Fibroblast of mammary gland (primary cell): ENCODE data around the gene BOD1.

Experiments
- DNase-seq: peaks from one replicate; pipeline ENCODE4 v3.0.0-alpha.2; 2010; ENCODE audit warnings: low read depth
- H3K4me3 ChIP-seq: 2 replicates; pipeline ENCODE4 v1.5.1; 2011; ENCODE audit warnings: low read depth, mild to moderate bottlenecking, low read length, moderate library complexity; ENCODE audit not compliant: control insufficient read depth
- CTCF ChIP-seq: conservative IDR thresholded peaks from 2 replicates; pipeline ENCODE4 v1.5.1; 2011; ENCODE audit warnings: low read depth, low read length, inconsistent platforms; ENCODE audit not compliant: control insufficient read depth, insufficient read depth

Gene BOD1

DNA sequence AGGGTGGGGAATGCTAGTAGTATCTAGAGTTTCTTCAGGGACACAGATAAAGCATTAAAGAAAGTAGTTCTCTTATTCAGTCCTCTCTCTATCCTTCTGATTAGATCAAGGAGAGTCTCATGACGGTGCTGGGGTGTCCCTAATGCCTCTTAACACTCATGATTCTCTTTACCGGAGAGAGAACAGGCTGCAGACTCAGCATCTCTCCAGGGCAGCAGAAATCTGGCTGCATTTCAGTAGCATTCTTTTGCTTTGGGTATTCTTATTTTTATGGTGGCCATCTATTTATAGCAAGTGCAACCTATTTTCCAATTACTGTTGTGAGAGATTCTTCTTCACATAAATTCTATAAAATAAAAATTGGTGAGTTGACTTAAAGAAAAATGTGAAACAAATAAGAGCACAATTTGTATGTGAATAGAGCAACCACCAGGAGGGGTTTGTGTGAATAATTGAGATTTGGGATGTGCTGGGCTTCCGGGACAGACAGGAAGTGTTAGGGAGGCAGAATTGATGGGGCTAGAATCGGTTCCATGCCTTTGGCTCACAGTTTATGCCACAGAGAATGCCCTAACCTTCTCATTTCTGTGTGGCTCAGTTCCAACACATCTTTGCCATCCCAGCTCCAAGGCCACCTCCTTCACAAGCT is 23.8 kb upstream of the BOD1 start:
- no peak overlapping the region for H3K4me3 ChIP-seq
- DNase-seq: no peak
- TF ChIP-seq CTCF: no peak

DNA sequence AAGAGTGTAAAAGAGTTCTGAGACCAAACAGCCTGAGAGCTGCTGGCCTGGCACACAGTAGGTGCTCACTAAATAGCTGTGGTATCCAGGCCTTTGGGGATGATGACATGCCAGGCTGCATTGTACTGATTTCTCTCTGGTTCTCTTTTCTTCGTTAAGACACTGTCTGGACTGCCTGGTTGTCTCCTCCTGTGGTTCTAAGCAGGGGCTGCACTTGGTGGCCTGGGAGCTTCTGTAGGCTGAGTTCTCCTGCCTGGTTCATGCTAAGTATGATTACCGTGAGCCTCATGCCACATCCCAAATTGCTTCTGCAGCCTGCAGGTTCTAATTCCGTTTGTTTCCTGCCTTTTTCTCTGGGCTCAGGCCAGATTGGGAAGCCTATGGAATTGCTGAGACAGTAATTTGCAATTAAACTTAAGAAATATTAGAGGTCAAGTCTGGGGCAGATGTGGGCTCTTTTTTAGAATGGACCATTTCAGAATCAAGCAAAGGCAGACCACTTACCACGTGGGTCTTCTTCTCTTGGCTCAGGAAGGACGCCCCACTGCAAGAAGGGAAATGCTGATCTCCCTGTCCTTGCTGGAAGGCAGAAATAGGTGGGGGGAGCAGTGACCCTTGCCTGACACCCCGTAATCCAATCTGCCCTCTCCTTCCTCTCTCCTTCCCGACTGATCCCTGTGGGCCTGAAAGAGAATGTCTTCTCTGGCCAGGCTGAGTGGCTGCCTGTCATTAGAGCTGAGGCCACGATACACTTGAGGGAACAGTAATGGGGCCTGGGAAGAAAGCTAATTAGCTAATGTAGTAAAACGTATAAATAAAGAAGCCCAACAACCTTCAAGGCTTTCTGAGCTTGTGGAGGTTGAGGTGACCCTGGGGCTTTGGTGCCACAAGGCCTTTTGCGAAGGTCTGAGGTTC is 21.9 kb upstream of the BOD1 start:
- no peak overlapping the region for H3K4me3 ChIP-seq
- DNase-seq: no peak
- TF ChIP-seq CTCF: no peak

- TF ChIP-seq CTCF: no peak
- no peak for DNase-seq
- H3K4me3 ChIP-seq: no peak overlapping the region
Measured at GRCh38 chr5:173637340-173637739, 20.9 kb upstream of the BOD1 start.

- TF ChIP-seq CTCF: no peak
- H3K4me3 ChIP-seq: no peak overlapping the region
- no peak for DNase-seq
Measured at GRCh38 chr5:173634465-173634983, 18.1 kb upstream of the BOD1 start.

- no peak for TF ChIP-seq CTCF
- no peak overlapping the region for H3K4me3 ChIP-seq
- DNase-seq: no peak
Measured at GRCh38 chr5:173633304-173633703, 16.9 kb upstream of the BOD1 start.

- no peak for DNase-seq
- no peak overlapping the region for H3K4me3 ChIP-seq
- no peak for TF ChIP-seq CTCF
Measured at GRCh38 chr5:173631478-173631877, 15.0 kb upstream of the BOD1 start.
